Pancreas (tissue), 10 donors: Measurements from ENCODE around the gene LARP7. TPM values are rescaled to one million over a fixed set of nuclear protein-coding genes. Genes with fewer than 3 reads are reported as not detected.

Experiments used
- ATAC-seq, 4 donors: fragments of 200-7000 bp; cut with Tn5 transposase; one replicate each; pipeline versions ENCODE4 v1.8.0 to v1.9.1; 2020; ENCODE audit warnings: mild to moderate bottlenecking in 4 of 4, moderate library complexity in 4 of 4
- DNase-seq, 6 donors: peaks; one replicate each; pipeline ENCODE4 v3.0.0-alpha.2; 2020
- FAIRE-seq: peaks from 2 replicates; lab custom pipeline; 2012; peaks lifted over from hg19 to GRCh38; lab: Jason Lieb, UNC
- H3K27ac ChIP-seq, 4 donors: fragments of 200-600 bp; sonication (generic); 1 replicate in 3 of 4; 2 replicates in 1 of 4; pipeline versions ENCODE4 v1.5.0 to v1.8.0; 2020
- H3K27me3 ChIP-seq, 4 donors: fragments of 200-600 bp; one replicate each; pipeline ENCODE4 v1.8.0; 2021
- H3K36me3 ChIP-seq, 3 donors: fragments of 200-600 bp; sonication (generic) in 1 of 3; one replicate each; pipeline versions ENCODE4 v1.5.0 to v1.8.0; 2020 to 2021
- H3K4me1 ChIP-seq, 3 donors: fragments of 200-600 bp; one replicate each; pipeline ENCODE4 v1.8.0; 2021
- H3K4me3 ChIP-seq, 4 donors: fragments of 200-600 bp; sonication (generic) in 2 of 4; one replicate each; pipeline versions ENCODE4 v1.5.0 to v1.8.0; 2020 to 2021
- H3K9me3 ChIP-seq, 4 donors: fragments of 200-600 bp; one replicate each; pipeline ENCODE4 v1.8.0; 2021
- WGBS, 2 donors: extraction: QIAGEN DNeasy Blood & Tissue Kit; methylation state at CpG; one replicate each; pipeline ENCODE4 v1.1.7; 2013; 5-methylcytosine and 5-hydroxymethylcytosine counted together
- intact Hi-C, 3 donors: fragments of 100-400 bp; cut with DNase I; formaldehyde crosslinking; loops; one replicate each; pipeline versions ENCODE4 v1.11.1 to v1.14.2; 2022
- polyA plus RNA-seq, 2 donors: library from polyadenylated mRNA; stranded (reverse); fragments of 200-250 nt; gene quantifications; one replicate each; pipeline ENCODE4 v1.2.3, GENCODE V29; 2013
- total RNA-seq, 6 donors: library from RNA; stranded (reverse); fragmentation: NEBNext Ultra II Directional in 4 of 6; extraction: Animal tissue kit (Norgen Biotek cat#: 25700) in 4 of 6; gene quantifications; one replicate each; pipeline versions ENCODE4 v1.2.1 to v1.2.4, GENCODE V29; 2021 to 2023
- TF ChIP-seq, protein P1 (sequence below), 4 donors: fragments of 200-600 bp; sonication (generic) in 3 of 4; IDR thresholded peaks; one replicate each; pipeline versions ENCODE4 v1.5.0 to v1.8.0; 2021; ENCODE audit warnings: antibody characterized with exemption in 4 of 4
- donor health status: healthy with polysubstance abuse.
- donor health status: DM: no; HTN: no; CAD: no; lungs with moderate emphysema.
- donor health status: DM: no; HTN: no; CAD: no.
- donor health status: control.
- donor health status: control.
- donor health status: Bipolar disorder and iron deficiency.
- donor health status: DM: yes; HTN: yes; CAD: no.
- donor health status: DM: no; HTN: no; CAD: no.
- donor health status: DM: no; HTN: no; CAD: no.
- donor health status: DM: yes; HTN: yes; CAD: no.

The LARP7 gene
- total and polyA plus RNA-seq, 8 donors = 8.3 to 33.0 (median 14.8) TPM

DNA sequence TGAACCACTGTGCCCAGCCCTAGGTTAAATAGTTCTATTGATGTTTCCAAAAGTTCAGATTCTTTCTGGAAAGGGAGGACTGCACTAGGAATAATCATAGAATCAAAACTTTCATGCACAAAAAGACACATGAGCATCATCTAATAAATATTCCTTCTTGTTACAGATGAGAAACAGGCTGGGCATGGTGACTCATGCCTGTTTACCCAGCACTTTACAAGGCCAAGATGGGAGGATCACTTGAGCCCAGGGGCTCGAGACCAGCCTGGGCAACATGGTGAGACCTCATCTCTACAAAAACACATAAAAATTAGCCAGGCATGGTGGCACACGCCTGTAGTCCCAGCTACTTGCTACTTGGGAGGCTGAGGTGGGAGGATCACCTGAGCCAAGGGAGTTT, 27.7 kb downstream of the LARP7 start:
- no peak for ATAC-seq
- Histone ChIP-seq H3K4me1 (no peaks in the 10 kb centered on the region), H3K27ac (no peak overlapping the region), H3K36me3 (no peaks in the 10 kb centered on the region), H3K27me3 (no peaks in the 10 kb centered on the region), H3K4me3 (no peak overlapping the region), H3K9me3 (no peaks in the 10 kb centered on the region)
- 77 to 83% methylated on average over 2 of the region's 2 CpGs for WGBS, 2 donors
- TF ChIP-seq, protein P1, sequence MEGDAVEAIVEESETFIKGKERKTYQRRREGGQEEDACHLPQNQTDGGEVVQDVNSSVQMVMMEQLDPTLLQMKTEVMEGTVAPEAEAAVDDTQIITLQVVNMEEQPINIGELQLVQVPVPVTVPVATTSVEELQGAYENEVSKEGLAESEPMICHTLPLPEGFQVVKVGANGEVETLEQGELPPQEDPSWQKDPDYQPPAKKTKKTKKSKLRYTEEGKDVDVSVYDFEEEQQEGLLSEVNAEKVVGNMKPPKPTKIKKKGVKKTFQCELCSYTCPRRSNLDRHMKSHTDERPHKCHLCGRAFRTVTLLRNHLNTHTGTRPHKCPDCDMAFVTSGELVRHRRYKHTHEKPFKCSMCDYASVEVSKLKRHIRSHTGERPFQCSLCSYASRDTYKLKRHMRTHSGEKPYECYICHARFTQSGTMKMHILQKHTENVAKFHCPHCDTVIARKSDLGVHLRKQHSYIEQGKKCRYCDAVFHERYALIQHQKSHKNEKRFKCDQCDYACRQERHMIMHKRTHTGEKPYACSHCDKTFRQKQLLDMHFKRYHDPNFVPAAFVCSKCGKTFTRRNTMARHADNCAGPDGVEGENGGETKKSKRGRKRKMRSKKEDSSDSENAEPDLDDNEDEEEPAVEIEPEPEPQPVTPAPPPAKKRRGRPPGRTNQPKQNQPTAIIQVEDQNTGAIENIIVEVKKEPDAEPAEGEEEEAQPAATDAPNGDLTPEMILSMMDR (IDR thresholded peaks at IDR 0.05) = no peak
- intact Hi-C loops = no loop called here
- no peak for FAIRE-seq
- no peak for DNase-seq

DNA sequence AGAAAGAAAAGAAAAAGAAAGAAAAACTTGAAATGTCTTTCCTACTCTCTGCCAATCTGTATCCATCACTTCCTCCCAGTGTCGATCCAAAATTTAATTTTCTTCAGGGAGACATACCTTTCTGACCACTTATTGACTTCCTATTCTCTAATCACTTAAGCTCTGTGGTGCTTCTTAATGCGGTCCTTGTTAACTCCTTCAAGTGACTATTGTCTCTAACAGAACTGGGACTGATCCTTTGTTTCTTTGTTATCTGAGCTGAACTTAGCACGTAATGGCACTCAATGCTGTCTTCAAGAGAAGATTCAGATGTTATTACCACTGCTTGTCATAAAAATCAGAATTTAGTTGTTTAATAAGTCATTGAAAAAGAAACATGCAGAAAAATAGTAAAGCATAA, 31.2 kb downstream of the LARP7 start:
- Histone ChIP-seq H3K9me3 (no peaks in the 10 kb centered on the region), H3K4me1 (no peaks in the 10 kb centered on the region), H3K27me3 (no peaks in the 10 kb centered on the region), H3K27ac (no peak overlapping the region), H3K36me3 (no peaks in the 10 kb centered on the region), H3K4me3 (no peak overlapping the region)
- TF ChIP-seq, protein P1 (IDR thresholded peaks at IDR 0.05) = no peak
- DNase-seq (no peak), ATAC-seq (no peak), FAIRE-seq (no peak)
- intact Hi-C loops = no loop called here
- 77 to 80% methylated on average over 3 of the region's 3 CpGs for WGBS, 2 donors

DNA sequence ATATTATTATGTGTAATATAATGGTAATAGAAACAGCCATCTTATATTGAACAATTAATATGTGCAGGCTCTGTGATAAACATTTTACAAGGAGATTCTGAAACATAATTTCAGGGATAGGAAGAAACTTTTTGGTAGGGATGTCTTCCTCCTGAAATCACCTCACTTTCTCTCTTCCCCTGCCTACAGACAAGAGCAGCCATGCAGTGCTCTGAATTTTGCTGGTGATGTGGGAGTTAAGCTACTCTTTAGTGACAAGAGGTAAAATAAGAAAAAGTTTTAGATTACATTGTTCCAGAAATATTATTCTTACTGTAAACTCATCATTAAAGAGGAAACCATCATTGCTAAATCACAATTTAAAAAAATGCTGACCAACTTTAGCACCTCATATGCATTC, 36.1 kb downstream of the LARP7 start:
- DNase-seq (no peak), FAIRE-seq (no peak), ATAC-seq (no peak)
- TF ChIP-seq, protein P1 (IDR thresholded peaks at IDR 0.05) = no peak
- H3K27me3 ChIP-seq = no peaks in the 10 kb centered on the region
- H3K4me1 ChIP-seq = no peaks in the 10 kb centered on the region
- no peak overlapping the region for H3K27ac ChIP-seq
- H3K36me3 ChIP-seq = no peaks in the 10 kb centered on the region
- H3K9me3 ChIP-seq = no peaks in the 10 kb centered on the region
- intact Hi-C loops = no loop called here
- H3K4me3 ChIP-seq = no peak overlapping the region

DNA sequence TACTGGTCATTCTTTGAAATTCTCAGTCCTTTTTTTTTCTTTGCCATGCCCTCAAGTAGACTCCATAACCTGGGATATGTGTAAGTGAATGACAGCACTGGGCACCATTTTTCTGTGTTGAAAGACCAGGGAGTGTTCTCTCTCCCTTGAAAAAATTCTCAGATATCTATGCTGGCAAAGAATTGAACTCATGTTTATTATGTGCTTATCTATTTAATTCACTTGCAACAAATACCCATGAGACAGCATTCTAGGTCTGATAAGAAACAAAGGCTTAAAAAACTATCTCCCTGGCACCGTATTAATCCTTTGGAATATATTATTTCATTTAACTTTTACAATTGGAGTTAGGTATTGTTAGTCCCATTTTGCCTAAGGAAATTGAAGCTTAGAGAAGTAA, 36.7 kb downstream of the LARP7 start:
- 25 to 30% methylated on average over 1 of the region's 1 CpG for WGBS, 2 donors
- no peak for ATAC-seq
- FAIRE-seq = no peak
- H3K36me3 ChIP-seq = no peaks in the 10 kb centered on the region
- DNase-seq = no peak
- no peaks in the 10 kb centered on the region for H3K4me1 ChIP-seq
- intact Hi-C loops = no loop called here
- no peak overlapping the region for H3K27ac ChIP-seq
- no peaks in the 10 kb centered on the region for H3K9me3 ChIP-seq
- TF ChIP-seq, protein P1 (IDR thresholded peaks at IDR 0.05) = no peak
- no peak overlapping the region for H3K4me3 ChIP-seq
- H3K27me3 ChIP-seq = no peaks in the 10 kb centered on the region

DNA sequence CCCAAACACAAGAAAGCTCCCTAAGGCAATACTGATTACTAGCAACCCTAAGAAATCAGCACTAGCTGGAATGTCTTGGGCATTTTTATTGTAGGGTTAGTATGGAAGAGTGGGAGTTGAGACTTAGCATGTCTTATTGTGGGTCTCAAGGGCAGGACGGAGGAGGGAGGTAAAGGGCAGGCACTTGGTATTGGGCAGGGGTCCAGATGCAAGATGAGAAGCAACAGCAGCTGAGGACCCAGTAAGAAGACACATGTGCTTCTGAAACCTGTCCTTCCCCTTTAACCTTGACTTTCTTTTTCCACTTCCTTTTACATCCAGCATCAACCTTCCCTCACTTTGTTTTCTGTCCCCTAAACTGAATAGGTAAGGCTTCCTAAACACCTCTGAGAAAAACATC, 37.4 kb downstream of the LARP7 start:
- DNase-seq = no peak
- intact Hi-C loops = no loop called here
- H3K4me1 ChIP-seq = no peaks in the 10 kb centered on the region
- H3K27me3 ChIP-seq = no peaks in the 10 kb centered on the region
- no peaks in the 10 kb centered on the region for H3K9me3 ChIP-seq
- WGBS, 2 donors = 44 to 57% methylated on average over 1 of the region's 1 CpG
- no peak overlapping the region for H3K4me3 ChIP-seq
- H3K36me3 ChIP-seq = no peaks in the 10 kb centered on the region
- H3K27ac ChIP-seq = no peak overlapping the region
- FAIRE-seq = no peak
- TF ChIP-seq, protein P1 (IDR thresholded peaks at IDR 0.05) = no peak
- no peak for ATAC-seq
